Mucosa of descending colon (tissue), 3 donors: ENCODE results near the gene RBBP8NL. TPM values are rescaled to one million over a fixed set of nuclear protein-coding genes. Genes with fewer than 3 reads are reported as not detected.

Experiments used
- ATAC-seq: fragments of 200-7000 bp; cut with Tn5 transposase; one replicate; pipeline ENCODE4 v1.9.1; 2020; ENCODE audit warnings: mild to moderate bottlenecking, moderate library complexity
- DNase-seq, 3 donors: peaks; one replicate each; pipeline ENCODE4 v3.0.0-alpha.2; 2020
- H3K36me3 ChIP-seq: fragments of 200-600 bp; one replicate; pipeline ENCODE4 v1.8.0; 2021; ENCODE audit warnings: low read depth, mild to moderate bottlenecking
- H3K4me1 ChIP-seq: fragments of 200-600 bp; one replicate; pipeline ENCODE4 v1.8.0; 2021; ENCODE audit warnings: low read depth, mild to moderate bottlenecking
- H3K4me3 ChIP-seq: fragments of 200-600 bp; one replicate; pipeline ENCODE4 v1.8.0; 2021; ENCODE audit warnings: mild to moderate bottlenecking
- H3K9me3 ChIP-seq: fragments of 200-600 bp; one replicate; pipeline ENCODE4 v1.8.0; 2021; ENCODE audit warnings: mild to moderate bottlenecking
- intact Hi-C, 2 donors: fragments of 100-400 bp; cut with DNase I in 1 of 2; cut with micrococcal nuclease in 1 of 2; formaldehyde crosslinking; loops; one replicate each; pipeline versions ENCODE4 v1.11.0 to v1.11.1; 2022; cut with DNase I, micrococcal nuclease
- total RNA-seq, 3 donors: library from RNA; stranded (reverse); fragmentation: NEBNext Ultra II Directional in 2 of 3; extraction: Animal tissue kit (Norgen Biotek cat#: 25700) in 2 of 3; gene quantifications; one replicate each; pipeline versions ENCODE4 v1.2.1 to v1.2.4, GENCODE V29; 2021 to 2023
- TF ChIP-seq, protein P1 (sequence below): fragments of 200-600 bp; IDR thresholded peaks from one replicate; pipeline ENCODE4 v1.8.0; 2022; ENCODE audit warnings: antibody characterized with exemption, mild to moderate bottlenecking
- donor health status: DM: no; HTN: no; CAD: no; lungs with moderate emphysema.
- donor health status: DM: no; HTN: no; CAD: no.
- donor health status: DM: no; HTN: yes; CAD: no.

Gene RBBP8NL
- total RNA-seq, 3 donors from 2014 or later: 2.3 to 7.0 (median 5.1) TPM

GRCh38 chr20:62463651-62464424 is 36.5 kb upstream of the RBBP8NL start:
- H3K36me3 ChIP-seq: no peaks in the 10 kb centered on the region
- H3K4me1 ChIP-seq: no peaks in the 10 kb centered on the region
- ATAC-seq (no peak), DNase-seq (no peak)
- H3K4me3 ChIP-seq: no peak overlapping the region
- TF ChIP-seq, protein P1, sequence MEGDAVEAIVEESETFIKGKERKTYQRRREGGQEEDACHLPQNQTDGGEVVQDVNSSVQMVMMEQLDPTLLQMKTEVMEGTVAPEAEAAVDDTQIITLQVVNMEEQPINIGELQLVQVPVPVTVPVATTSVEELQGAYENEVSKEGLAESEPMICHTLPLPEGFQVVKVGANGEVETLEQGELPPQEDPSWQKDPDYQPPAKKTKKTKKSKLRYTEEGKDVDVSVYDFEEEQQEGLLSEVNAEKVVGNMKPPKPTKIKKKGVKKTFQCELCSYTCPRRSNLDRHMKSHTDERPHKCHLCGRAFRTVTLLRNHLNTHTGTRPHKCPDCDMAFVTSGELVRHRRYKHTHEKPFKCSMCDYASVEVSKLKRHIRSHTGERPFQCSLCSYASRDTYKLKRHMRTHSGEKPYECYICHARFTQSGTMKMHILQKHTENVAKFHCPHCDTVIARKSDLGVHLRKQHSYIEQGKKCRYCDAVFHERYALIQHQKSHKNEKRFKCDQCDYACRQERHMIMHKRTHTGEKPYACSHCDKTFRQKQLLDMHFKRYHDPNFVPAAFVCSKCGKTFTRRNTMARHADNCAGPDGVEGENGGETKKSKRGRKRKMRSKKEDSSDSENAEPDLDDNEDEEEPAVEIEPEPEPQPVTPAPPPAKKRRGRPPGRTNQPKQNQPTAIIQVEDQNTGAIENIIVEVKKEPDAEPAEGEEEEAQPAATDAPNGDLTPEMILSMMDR: no peak
- intact Hi-C loops: no loop called here
- H3K9me3 ChIP-seq: no peaks in the 10 kb centered on the region

- no peaks in the 10 kb centered on the region for H3K9me3 ChIP-seq
- no peaks in the 10 kb centered on the region for H3K36me3 ChIP-seq
- ATAC-seq (no peak), DNase-seq (no peak)
- no peaks in the 10 kb centered on the region for H3K4me1 ChIP-seq
- intact Hi-C loops: no loop called here
- TF ChIP-seq, protein P1: no peak
- H3K4me3 ChIP-seq: no peak overlapping the region
These were observed 35.7 kb upstream of the RBBP8NL start for GRCh38 chr20:62462976-62463592.

- no peaks in the 10 kb centered on the region for H3K36me3 ChIP-seq
- no peaks in the 10 kb centered on the region for H3K4me1 ChIP-seq
- DNase-seq: no peak
- TF ChIP-seq, protein P1: no peak
- ATAC-seq: no peak
- intact Hi-C loops: no loop called here
- no peak overlapping the region for H3K4me3 ChIP-seq
- no peaks in the 10 kb centered on the region for H3K9me3 ChIP-seq
These were observed 34.5 kb upstream of the RBBP8NL start for GRCh38 chr20:62461834-62462233.

GRCh38 chr20:62461157-62461556 is 33.8 kb upstream of the RBBP8NL start:
- Histone ChIP-seq H3K4me3 (no peak overlapping the region), H3K9me3 (no peaks in the 10 kb centered on the region), H3K4me1 (no peaks in the 10 kb centered on the region), H3K36me3 (no peaks in the 10 kb centered on the region)
- intact Hi-C loops: no loop called here
- peak; percentile 56 for ATAC-seq
- peak in 2 of 3 donors; percentile 28 to 40 for DNase-seq
- TF ChIP-seq, protein P1: no peak

GRCh38 chr20:62460678-62461077 is 33.3 kb upstream of the RBBP8NL start:
- DNase-seq (no peak), ATAC-seq (no peak)
- Histone ChIP-seq H3K4me1 (no peaks in the 10 kb centered on the region), H3K9me3 (no peaks in the 10 kb centered on the region), H3K4me3 (no peak overlapping the region), H3K36me3 (no peaks in the 10 kb centered on the region)
- TF ChIP-seq, protein P1: no peak
- intact Hi-C loops: no loop called here
